BLaER1 (cell line): ENCODE measurements around the gene SRR.

Experiments
- H3K27ac ChIP-seq: shearing (Covaris generic); formaldehyde crosslinking; 2 replicates; pipeline ENCODE4 v1.8.1; 2022
- H3K27me3 ChIP-seq: shearing (Covaris generic); formaldehyde crosslinking; 2 replicates; pipeline ENCODE4 v1.8.1; 2022
- H3K36me3 ChIP-seq: shearing (Covaris generic); formaldehyde crosslinking; 2 replicates; pipeline ENCODE4 v1.8.1; 2022
- H3K4me1 ChIP-seq: shearing (Covaris generic); formaldehyde crosslinking; 2 replicates; pipeline ENCODE4 v1.8.1; 2022
- H3K4me2 ChIP-seq: shearing (Covaris generic); formaldehyde crosslinking; 2 replicates; pipeline ENCODE4 v1.8.1; 2022
- H3K4me3 ChIP-seq: shearing (Covaris generic); formaldehyde crosslinking; 2 replicates; pipeline ENCODE4 v1.8.1; 2022
- H3K9ac ChIP-seq: shearing (Covaris generic); formaldehyde crosslinking; 2 replicates; pipeline ENCODE4 v1.8.1; 2022
- H3K9me3 ChIP-seq: shearing (Covaris generic); formaldehyde crosslinking; 2 replicates; pipeline ENCODE4 v1.8.1; 2022
- H4K20me1 ChIP-seq: shearing (Covaris generic); formaldehyde crosslinking; 2 replicates; pipeline ENCODE4 v1.8.1; 2022
- Cebpa-rat ChIP-seq: shearing (Covaris generic); IDR thresholded peaks from 2 replicates; pipeline ENCODE4 v1.8.1; 2022

Gene SRR

GRCh38 chr17:2361010-2361760 is 57.4 kb downstream of the SRR start:
- no peaks in the 10 kb centered on the region for H3K9me3 ChIP-seq
- no peak overlapping the region for H3K9ac ChIP-seq
- H3K36me3 ChIP-seq, result peaks cover 80% of the 10 kb centered on the region
- TF ChIP-seq Cebpa-rat, result no peak
- no peak overlapping the region for H3K4me3 ChIP-seq
- H3K4me1 ChIP-seq, result peaks cover 12% of the 10 kb centered on the region
- H3K27ac ChIP-seq, result no peak overlapping the region
- peaks cover 39% of the 10 kb centered on the region; the same call in 1 of the 2 replicates for H4K20me1 ChIP-seq
- H3K4me2 ChIP-seq, result no peak overlapping the region
- no peaks in the 10 kb centered on the region for H3K27me3 ChIP-seq

GRCh38 chr17:2362016-2362415 is 58.3 kb downstream of the SRR start:
- Histone ChIP-seq H3K4me1 (peaks cover 15% of the 10 kb centered on the region), H3K9ac (no peak overlapping the region), H3K36me3 (peaks cover 87% of the 10 kb centered on the region), H3K27me3 (no peaks in the 10 kb centered on the region), H3K4me2 (no peak overlapping the region), H3K9me3 (no peaks in the 10 kb centered on the region), H4K20me1 (peaks cover 36% of the 10 kb centered on the region; the same call in 1 of the 2 replicates), H3K4me3 (no peak overlapping the region), H3K27ac (no peak overlapping the region)
- TF ChIP-seq Cebpa-rat, result no peak

GRCh38 chr17:2362416-2362815 is 58.7 kb downstream of the SRR start:
- H4K20me1 ChIP-seq, result peaks cover 32% of the 10 kb centered on the region; the same call in 1 of the 2 replicates
- H3K27me3 ChIP-seq, result no peaks in the 10 kb centered on the region
- H3K4me1 ChIP-seq, result peaks cover 19% of the 10 kb centered on the region
- no peak overlapping the region for H3K27ac ChIP-seq
- no peak overlapping the region for H3K9ac ChIP-seq
- no peaks in the 10 kb centered on the region for H3K9me3 ChIP-seq
- H3K36me3 ChIP-seq, result peaks cover 84% of the 10 kb centered on the region
- H3K4me3 ChIP-seq, result no peak overlapping the region
- H3K4me2 ChIP-seq, result no peak overlapping the region
- no peak for TF ChIP-seq Cebpa-rat

DNA sequence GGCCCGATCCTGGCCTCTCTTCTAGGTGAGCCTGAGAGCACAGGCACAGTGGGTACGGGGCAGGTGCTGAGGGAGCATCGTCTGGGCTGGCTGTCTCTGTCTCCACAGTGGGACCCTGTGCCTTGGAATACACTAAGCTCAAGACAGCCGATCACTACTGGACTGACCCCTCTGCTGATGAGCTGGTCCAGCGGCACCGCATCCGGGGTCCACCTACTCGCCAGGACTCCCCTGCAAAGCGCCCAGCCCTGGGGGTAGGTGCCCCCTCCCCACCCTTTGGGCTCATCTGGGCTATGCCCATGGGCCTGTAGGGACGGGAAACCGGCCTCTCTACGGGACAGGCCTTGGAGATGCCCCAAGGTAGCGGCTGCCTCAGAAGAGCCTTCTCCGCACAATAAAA is 59.1 kb downstream of the SRR start:
- no peak for TF ChIP-seq Cebpa-rat
- no peak overlapping the region for H3K4me2 ChIP-seq
- peaks cover 82% of the 10 kb centered on the region for H3K36me3 ChIP-seq
- H4K20me1 ChIP-seq, result peaks cover 29% of the 10 kb centered on the region; the same call in 1 of the 2 replicates
- no peak overlapping the region for H3K27ac ChIP-seq
- H3K27me3 ChIP-seq, result no peaks in the 10 kb centered on the region
- no peaks in the 10 kb centered on the region for H3K9me3 ChIP-seq
- H3K9ac ChIP-seq, result no peak overlapping the region
- no peak overlapping the region for H3K4me3 ChIP-seq
- H3K4me1 ChIP-seq, result peaks cover 19% of the 10 kb centered on the region

- Histone ChIP-seq H3K36me3 (peaks cover 82% of the 10 kb centered on the region), H3K4me2 (no peak overlapping the region), H3K9me3 (no peaks in the 10 kb centered on the region), H3K27ac (no peak overlapping the region), H3K9ac (no peak overlapping the region), H3K4me3 (no peak overlapping the region), H4K20me1 (peaks cover 24% of the 10 kb centered on the region; the same call in 1 of the 2 replicates), H3K4me1 (peaks cover 19% of the 10 kb centered on the region), H3K27me3 (no peaks in the 10 kb centered on the region)
- no peak for TF ChIP-seq Cebpa-rat
Measured at GRCh38 chr17:2363318-2363717, 59.6 kb downstream of the SRR start.

- no peak for TF ChIP-seq Cebpa-rat
- Histone ChIP-seq H3K9me3 (no peaks in the 10 kb centered on the region), H4K20me1 (peaks cover 21% of the 10 kb centered on the region; the same call in 1 of the 2 replicates)
Measured at GRCh38 chr17:2363851-2364762, 60.4 kb downstream of the SRR start.

GRCh38 chr17:2364763-2365116 is 61.0 kb downstream of the SRR start:
- Histone ChIP-seq H3K4me1 (peaks cover 31% of the 10 kb centered on the region), H3K27ac (no peak overlapping the region), H3K27me3 (no peaks in the 10 kb centered on the region), H3K9me3 (no peaks in the 10 kb centered on the region), H3K4me3 (no peak overlapping the region), H3K4me2 (no peak overlapping the region), H3K36me3 (peaks cover 73% of the 10 kb centered on the region), H3K9ac (no peak overlapping the region), H4K20me1 (peaks cover 16% of the 10 kb centered on the region; the same call in 1 of the 2 replicates)
- TF ChIP-seq Cebpa-rat, result no peak

More at GRCh38 chr17:2363851-2364762, 60.4 kb downstream of the SRR start:
- Histone ChIP-seq H3K27me3 (no peaks in the 10 kb centered on the region), H3K4me1 (peaks cover 25% of the 10 kb centered on the region), H3K4me2 (no peak overlapping the region), H3K9ac (no peak overlapping the region), H3K27ac (no peak overlapping the region), H3K36me3 (peaks cover 79% of the 10 kb centered on the region), H3K4me3 (no peak overlapping the region)

- H3K27ac ChIP-seq, result no peak overlapping the region
- peaks cover 14% of the 10 kb centered on the region; the same call in 1 of the 2 replicates for H4K20me1 ChIP-seq
- no peaks in the 10 kb centered on the region for H3K9me3 ChIP-seq
- peaks cover 73% of the 10 kb centered on the region for H3K36me3 ChIP-seq
- H3K9ac ChIP-seq, result no peak overlapping the region
- H3K27me3 ChIP-seq, result no peaks in the 10 kb centered on the region
- TF ChIP-seq Cebpa-rat, result no peak
- no peak overlapping the region for H3K4me3 ChIP-seq
- peaks cover 35% of the 10 kb centered on the region for H3K4me1 ChIP-seq
- no peak overlapping the region for H3K4me2 ChIP-seq
Measured at GRCh38 chr17:2365132-2365531, 61.4 kb downstream of the SRR start.

DNA sequence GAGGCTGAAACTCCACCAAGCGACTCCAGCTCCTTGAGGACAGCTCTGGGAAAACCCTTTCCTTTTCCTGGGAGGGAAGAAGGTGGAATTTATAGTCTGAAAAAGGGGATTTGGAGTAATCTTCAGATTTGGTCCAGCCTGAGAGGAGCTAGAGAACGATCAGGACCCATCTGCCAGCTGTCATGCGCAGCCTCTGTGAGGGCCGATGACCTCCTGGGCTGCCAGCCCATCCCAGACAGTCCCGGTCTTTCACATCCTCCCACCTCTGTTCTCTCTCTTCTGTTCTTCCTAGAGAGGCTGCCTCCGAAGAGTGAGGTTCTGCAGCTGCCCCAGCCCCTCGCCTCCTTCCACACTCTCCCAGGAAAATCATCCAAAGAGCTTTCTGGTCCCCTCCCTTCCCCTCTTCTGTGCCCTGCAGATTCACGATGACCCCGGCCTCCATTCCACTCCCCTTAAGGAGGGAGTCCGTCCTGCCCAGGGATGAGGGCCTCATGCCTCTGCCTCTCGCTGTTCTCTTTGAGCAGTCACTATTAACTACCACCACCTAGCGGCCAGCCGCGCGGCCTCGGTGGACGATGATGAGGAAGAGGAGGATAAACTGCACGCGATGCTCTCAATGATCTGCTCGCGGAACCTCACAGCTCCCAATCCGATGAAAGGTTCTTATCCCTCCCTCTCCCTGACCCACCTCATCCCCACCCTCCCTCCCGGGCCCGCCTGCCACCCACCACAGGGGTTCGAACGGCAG is 63.2 kb downstream of the SRR start:
- peak overlapping the region; percentile 23; the same call in 1 of the 2 replicates for H3K9ac ChIP-seq
- H4K20me1 ChIP-seq, result 0 out of 2 replicates have a peak, but pooled peaks cover under 1% of the 10 kb centered on the region
- no peak for TF ChIP-seq Cebpa-rat

More for the DNA sequence above, 63.2 kb downstream of the SRR start:
- peaks cover 39% of the 10 kb centered on the region for H3K4me1 ChIP-seq
- no peak overlapping the region for H3K4me3 ChIP-seq
- no peaks in the 10 kb centered on the region for H3K9me3 ChIP-seq
- peaks cover 73% of the 10 kb centered on the region for H3K36me3 ChIP-seq
- H3K27ac ChIP-seq, result no peak overlapping the region; the same call in 1 of the 2 replicates
- no peaks in the 10 kb centered on the region for H3K27me3 ChIP-seq
- H3K4me2 ChIP-seq, result peak overlapping the region; percentile 79; the same call in 1 of the 2 replicates
